ENCODE measurements around the gene ELAVL4. TPM values are rescaled to one million over a fixed set of nuclear protein-coding genes. Genes with fewer than 3 reads are reported as not detected.

Gene ELAVL4
- total RNA-seq (not detected in 2 replicates), polyA plus RNA-seq (0.41 TPM in 1 of 2 replicates, not detected in the other)

DNA sequence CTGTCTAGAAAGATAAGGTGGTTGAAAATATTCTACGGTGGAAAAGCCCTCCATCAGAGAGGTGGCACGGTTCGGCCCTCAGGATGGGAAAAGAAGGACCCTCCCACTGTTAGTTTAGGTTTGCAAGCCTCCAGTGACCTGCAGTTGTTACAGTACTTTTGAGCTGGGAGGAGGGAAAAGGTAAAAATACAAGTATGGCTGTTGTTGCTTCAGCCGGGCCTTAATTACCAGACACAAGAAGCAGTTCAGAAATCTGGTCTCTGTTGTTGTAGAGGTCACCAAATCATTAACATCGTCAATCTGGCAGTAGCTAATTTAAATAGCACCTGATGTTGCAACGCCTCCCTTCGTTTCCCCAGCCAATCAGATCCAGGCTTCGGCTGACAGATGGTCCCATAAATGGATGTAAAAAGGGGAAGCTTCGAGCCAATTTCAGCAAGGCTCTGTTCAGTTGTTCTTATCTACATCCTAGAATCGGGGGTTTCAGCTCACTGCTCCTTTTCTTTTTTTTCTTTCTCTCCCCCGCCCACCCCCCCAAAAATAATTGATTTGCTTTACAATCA is at the start of gene ELAVL4:
Gene ELAVL4 (plus strand): TSS at position 424 of the 563 bp plus-strand sequence. CDS start 270 bp downstream, outside the sequence.
- H3K36me3 ChIP-seq, result no peaks in the 10 kb centered on the region
- no peak within 1 kb of the TSS for H3K27ac ChIP-seq
- H3K9me3 ChIP-seq (ENCODE audit: low read depth), result no peaks in the 10 kb centered on the region
- TF ChIP-seq, protein P1, sequence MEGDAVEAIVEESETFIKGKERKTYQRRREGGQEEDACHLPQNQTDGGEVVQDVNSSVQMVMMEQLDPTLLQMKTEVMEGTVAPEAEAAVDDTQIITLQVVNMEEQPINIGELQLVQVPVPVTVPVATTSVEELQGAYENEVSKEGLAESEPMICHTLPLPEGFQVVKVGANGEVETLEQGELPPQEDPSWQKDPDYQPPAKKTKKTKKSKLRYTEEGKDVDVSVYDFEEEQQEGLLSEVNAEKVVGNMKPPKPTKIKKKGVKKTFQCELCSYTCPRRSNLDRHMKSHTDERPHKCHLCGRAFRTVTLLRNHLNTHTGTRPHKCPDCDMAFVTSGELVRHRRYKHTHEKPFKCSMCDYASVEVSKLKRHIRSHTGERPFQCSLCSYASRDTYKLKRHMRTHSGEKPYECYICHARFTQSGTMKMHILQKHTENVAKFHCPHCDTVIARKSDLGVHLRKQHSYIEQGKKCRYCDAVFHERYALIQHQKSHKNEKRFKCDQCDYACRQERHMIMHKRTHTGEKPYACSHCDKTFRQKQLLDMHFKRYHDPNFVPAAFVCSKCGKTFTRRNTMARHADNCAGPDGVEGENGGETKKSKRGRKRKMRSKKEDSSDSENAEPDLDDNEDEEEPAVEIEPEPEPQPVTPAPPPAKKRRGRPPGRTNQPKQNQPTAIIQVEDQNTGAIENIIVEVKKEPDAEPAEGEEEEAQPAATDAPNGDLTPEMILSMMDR (IDR thresholded peaks at IDR 0.05; ENCODE audit: low read depth, low read length), result no peak
- no peak for DNase-seq (ENCODE audit: low read depth in 1 of 2, low spot score in 1 of 2)
- H3K4me3 ChIP-seq, result no peak within 1 kb of the TSS
- H3K4me1 ChIP-seq (ENCODE audit: low read depth), result no peaks in the 10 kb centered on the region
- H3K27me3 ChIP-seq, result no peaks in the 10 kb centered on the region

DNA sequence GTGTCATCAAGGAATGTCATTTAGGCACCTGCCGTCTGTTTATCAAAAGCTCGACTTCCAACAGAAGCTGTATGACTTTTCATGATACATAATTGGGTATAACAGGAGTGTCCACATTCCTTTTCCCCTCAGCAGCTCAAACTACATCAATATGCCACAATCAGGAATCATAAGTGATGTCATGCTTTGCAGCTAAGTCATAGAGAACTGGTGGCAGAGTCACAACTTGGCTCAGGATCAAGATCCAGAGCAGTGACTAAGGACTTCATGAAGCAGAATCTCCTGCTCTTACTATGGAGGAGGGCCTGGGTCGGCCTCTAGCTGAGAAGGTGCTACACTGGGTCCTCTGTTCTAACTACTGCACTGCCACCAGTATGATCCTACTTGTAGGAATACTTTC is 48.4 kb upstream of the ELAVL4 start:
- Histone ChIP-seq H3K4me3 (no peak overlapping the region), H3K36me3 (no peaks in the 10 kb centered on the region), H3K27ac (no peak overlapping the region), H3K9me3 (ENCODE audit: low read depth) (no peaks in the 10 kb centered on the region), H3K4me1 (ENCODE audit: low read depth) (no peaks in the 10 kb centered on the region), H3K27me3 (no peaks in the 10 kb centered on the region)
- DNase-seq (ENCODE audit: low read depth in 1 of 2, low spot score in 1 of 2), result no peak
- TF ChIP-seq, protein P1 (IDR thresholded peaks at IDR 0.05; ENCODE audit: low read depth, low read length), result no peak

DNA sequence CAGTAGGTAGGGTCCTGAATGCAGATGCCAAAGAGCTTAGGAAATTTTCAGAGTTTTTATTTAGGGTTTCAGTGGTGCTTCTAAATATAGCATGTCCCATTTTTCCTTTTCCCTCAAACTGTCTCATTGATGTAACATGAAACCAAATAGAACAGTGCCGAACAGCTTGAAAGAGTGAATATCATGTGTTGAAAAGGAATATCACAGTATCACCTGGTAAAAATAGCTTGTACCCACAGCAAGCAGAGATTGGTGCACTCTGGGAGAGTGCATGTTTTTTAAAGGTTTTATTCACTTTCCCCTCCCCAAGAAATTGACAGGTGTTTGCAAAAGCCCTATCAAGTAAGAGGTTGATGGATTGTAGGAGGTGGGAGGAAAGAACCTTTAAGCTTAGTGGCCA is 41.9 kb upstream of the ELAVL4 start:
- Histone ChIP-seq H3K36me3 (no peaks in the 10 kb centered on the region), H3K27ac (no peak overlapping the region), H3K9me3 (ENCODE audit: low read depth) (no peaks in the 10 kb centered on the region), H3K4me3 (no peak overlapping the region), H3K27me3 (no peaks in the 10 kb centered on the region), H3K4me1 (ENCODE audit: low read depth) (no peaks in the 10 kb centered on the region)
- TF ChIP-seq, protein P1 (IDR thresholded peaks at IDR 0.05; ENCODE audit: low read depth, low read length), result no peak
- no peak for DNase-seq (ENCODE audit: low read depth in 1 of 2, low spot score in 1 of 2)

DNA sequence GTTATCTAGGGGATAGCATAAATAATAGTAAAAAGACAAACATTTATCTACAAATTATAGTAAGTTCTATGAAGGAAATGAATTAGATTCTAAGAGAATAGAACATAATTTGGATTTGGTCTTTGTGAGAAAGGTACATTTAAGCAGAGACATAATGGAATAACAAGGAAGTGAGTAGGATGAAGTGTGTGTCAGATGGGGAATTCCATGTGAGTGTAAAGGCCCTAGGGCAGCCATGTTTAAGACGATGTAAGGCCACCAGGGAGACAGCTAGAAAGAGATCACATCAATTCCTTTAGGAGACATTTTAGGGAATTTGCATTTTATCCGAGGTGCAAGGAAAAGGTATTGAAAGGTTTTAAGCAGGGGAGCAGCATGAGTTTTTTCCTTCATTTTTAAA is 33.8 kb upstream of the ELAVL4 start:
- no peaks in the 10 kb centered on the region for H3K9me3 ChIP-seq (ENCODE audit: low read depth)
- TF ChIP-seq, protein P1 (IDR thresholded peaks at IDR 0.05; ENCODE audit: low read depth, low read length), result no peak
- no peak overlapping the region for H3K27ac ChIP-seq

DNA sequence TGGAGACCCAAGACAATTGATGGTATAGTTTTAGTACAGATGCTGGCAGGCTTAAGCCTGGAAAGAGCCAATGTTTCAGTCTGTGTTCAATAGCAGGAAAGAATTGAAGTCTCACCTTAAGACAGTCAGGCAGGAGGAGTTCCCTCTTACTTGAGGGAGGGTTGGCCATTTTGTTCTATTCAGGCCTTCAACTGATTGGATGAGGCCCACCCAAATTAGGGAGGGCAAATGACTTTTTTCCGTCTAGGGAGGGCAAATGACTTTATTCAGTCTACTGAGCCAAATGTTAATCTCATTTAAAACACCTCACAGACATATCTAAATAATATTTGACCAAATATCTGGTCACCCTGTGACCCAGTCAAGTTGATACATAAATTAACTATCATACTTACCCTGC is 31.4 kb upstream of the ELAVL4 start:
- no peaks in the 10 kb centered on the region for H3K4me1 ChIP-seq (ENCODE audit: low read depth)
- TF ChIP-seq, protein P1 (IDR thresholded peaks at IDR 0.05; ENCODE audit: low read depth, low read length), result no peak
- H3K27me3 ChIP-seq, result no peaks in the 10 kb centered on the region
- no peaks in the 10 kb centered on the region for H3K36me3 ChIP-seq
- H3K4me3 ChIP-seq, result no peak overlapping the region
- no peak for DNase-seq (ENCODE audit: low read depth in 1 of 2, low spot score in 1 of 2)
- H3K9me3 ChIP-seq (ENCODE audit: low read depth), result no peaks in the 10 kb centered on the region
- no peak overlapping the region for H3K27ac ChIP-seq

More for the DNA sequence above, 33.8 kb upstream of the ELAVL4 start:
- no peak for DNase-seq (ENCODE audit: low read depth in 1 of 2, low spot score in 1 of 2)
- H3K27me3 ChIP-seq, result no peaks in the 10 kb centered on the region
- no peaks in the 10 kb centered on the region for H3K4me1 ChIP-seq (ENCODE audit: low read depth)
- no peak overlapping the region for H3K4me3 ChIP-seq
- H3K36me3 ChIP-seq, result no peaks in the 10 kb centered on the region
